ENCODE data around the gene PHAF1. TPM values are rescaled to one million over a fixed set of nuclear protein-coding genes. Genes with fewer than 3 reads are reported as not detected.

Gene PHAF1
- total and polyA plus RNA-seq, 9 of the 15 experiments (the other 6 are each of a cell fraction or from before 2014, with no cell fraction given) = 5.1 to 25.4 (median 13.8) TPM

DNA sequence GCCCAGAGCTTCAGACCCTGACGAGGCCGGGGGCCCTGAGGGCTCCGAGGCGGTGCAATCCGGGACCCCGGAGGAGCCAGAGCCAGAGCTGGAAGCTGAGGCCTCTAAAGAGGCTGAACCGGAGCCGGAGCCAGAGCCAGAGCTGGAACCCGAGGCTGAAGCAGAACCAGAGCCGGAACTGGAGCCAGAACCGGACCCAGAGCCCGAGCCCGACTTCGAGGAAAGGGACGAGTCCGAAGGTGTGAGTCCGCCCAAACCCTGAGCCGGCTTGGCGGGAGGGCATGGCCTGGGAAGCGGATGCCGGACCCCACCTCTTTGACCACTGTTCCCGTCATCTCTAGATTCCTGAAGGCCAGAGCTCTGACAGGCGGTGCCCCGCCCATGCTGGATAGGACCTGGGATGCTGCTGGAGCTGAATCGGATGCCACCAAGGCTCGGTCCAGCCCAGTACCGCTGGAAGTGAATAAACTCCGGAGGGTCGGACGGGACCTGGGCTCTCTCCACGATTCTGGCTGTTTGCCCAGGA lies 65.0 kb downstream of the PHAF1 start:
- in situ Hi-C loops (cut with MboI) (loop anchor here (25.0 kb wide), 1 partner anchor 212 kb away; the partner anchor contains the start of gene CES3), intact Hi-C loops (cut with micrococcal nuclease) (no loop called here)
- DNase-seq (ENCODE audit: extremely low read depth in 1 of 4, low spot score in 3 of 4) (no peak), ATAC-seq (no peak), FAIRE-seq (no peak)
- Histone ChIP-seq H2AFZ (ENCODE audit: low read depth, low read length) (no peak overlapping the region), H3K79me2 (ENCODE audit: control insufficient read depth, insufficient read depth, low read length) (no peaks in the 10 kb centered on the region), H3K4me1 (replicated peaks in 1 of 2; ENCODE audit: control insufficient read depth in 2 of 2, insufficient read depth in 2 of 2, low read length in 2 of 2) (peaks cover 16 to 55% of the 10 kb centered on the region in 2 experiments; a peak in 4 of 5 replicates), H3K9me1 (ENCODE audit: control insufficient read depth, insufficient read depth, low read length) (no peaks in the 10 kb centered on the region), H3K9ac (ENCODE audit: insufficient read depth in 1 of 2, low read depth in 2 of 2, low read length in 2 of 2) (0 out of 4 replicates have a peak overlapping the region, but pooled peaks of 1 of the 2 experiments have one; percentile 13), H3K27me3 (ENCODE audit: control insufficient read depth in 2 of 2, insufficient read depth in 2 of 2, low read length in 2 of 2) (no peaks in the 10 kb centered on the region), H3K9me3 (replicated peaks; ENCODE audit: control insufficient read depth, insufficient read depth, low read depth, low read length) (no peaks in the 10 kb centered on the region), H3K4me2 (ENCODE audit: insufficient read depth, low read length) (no peak overlapping the region), H3K27ac (ENCODE audit: extremely low read depth, low read depth, low read length) (no peak overlapping the region), H3K36me3 (ENCODE audit: control insufficient read depth, insufficient read depth, low read length) (no peaks in the 10 kb centered on the region), H4K20me1 (replicated peaks; ENCODE audit: control insufficient read depth, insufficient read depth, low read length) (no peaks in the 10 kb centered on the region), H3K4me3 (no peak overlapping the region)
- CTCF ChIA-PET (ENCODE audit: low intra/inter-chr PET ratio) = no interaction called here
- BruUV-seq (replicated peaks) = no TSS peak
- TF ChIP-seq ZFP1 (CRISPR knock-in tag; IDR thresholded peaks at IDR 0.05) (no peak), NFIC (IDR thresholded peaks at IDR 0.05) (0 out of 2 replicates have a peak, but pooled peaks have one; percentile 11), TRIM24 (IDR thresholded peaks at IDR 0.05) (no peak)
- WGBS (ENCODE audit: insufficient coverage, low coverage, missing lambda C conversion rate) = 94% methylated on average over 22 of the region's 31 CpGs
- POLR2A ChIA-PET = interaction anchor here (0.6 to 1.2 kb wide), 3 partner anchors 24 to 268 kb away, joined by 3 read pairs; partner anchors contain the start of genes B3GNT9 and CES4A

DNA sequence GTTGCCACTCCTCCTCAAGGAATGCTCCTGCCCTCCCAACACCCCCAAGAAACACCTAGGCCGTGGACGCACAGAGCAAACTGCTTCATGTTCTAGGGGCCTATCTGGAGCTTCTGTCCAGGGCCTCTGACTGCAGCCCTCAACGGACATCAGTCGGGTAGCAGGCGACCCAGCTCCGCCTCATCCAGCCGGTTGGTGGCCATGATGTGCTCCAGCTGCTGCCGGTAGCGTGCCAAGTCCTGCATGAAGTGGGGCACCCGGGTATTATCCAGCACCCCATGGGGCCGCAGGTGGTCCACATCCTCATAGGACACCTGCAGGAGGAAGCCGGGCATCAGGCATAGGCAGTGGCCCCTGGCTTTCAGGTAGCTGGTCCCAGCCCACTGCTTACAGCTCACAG lies 66.9 kb downstream of the PHAF1 start:
- DNase-seq (ENCODE audit: extremely low read depth in 1 of 4, low spot score in 3 of 4) (no peak), FAIRE-seq (no peak), ATAC-seq (no peak)
- peak overlapping the region in 1 of 2 experiments; percentile 15; a peak in 1 of 4 replicates for H3K9ac ChIP-seq (ENCODE audit: insufficient read depth in 1 of 2, low read depth in 2 of 2, low read length in 2 of 2)
- no peak overlapping the region for H2AFZ ChIP-seq (ENCODE audit: low read depth, low read length)
- no peaks in the 10 kb centered on the region for H3K9me1 ChIP-seq (ENCODE audit: control insufficient read depth, insufficient read depth, low read length)
- H3K79me2 ChIP-seq (ENCODE audit: control insufficient read depth, insufficient read depth, low read length) = no peaks in the 10 kb centered on the region
- no TSS peak for BruUV-seq (replicated peaks)
- TF ChIP-seq NR2C1 (IDR thresholded peaks at IDR 0.05) = no peak
- TF ChIP-seq NR2C1 (tag; IDR thresholded peaks at IDR 0.05) = no peak
- TF ChIP-seq POLR2G (IDR thresholded peaks at IDR 0.05; ENCODE audit: low read depth, low read length) = peak; percentile 40; the same call in 1 of the 2 replicates
- H3K27me3 ChIP-seq (ENCODE audit: control insufficient read depth in 2 of 2, insufficient read depth in 2 of 2, low read length in 2 of 2) = no peaks in the 10 kb centered on the region
- CTCF ChIA-PET (ENCODE audit: low intra/inter-chr PET ratio) = no interaction called here
- H3K4me2 ChIP-seq (ENCODE audit: insufficient read depth, low read length) = no peak overlapping the region
- no peak overlapping the region for H3K27ac ChIP-seq (ENCODE audit: extremely low read depth, low read depth, low read length)
- no peaks in the 10 kb centered on the region for H3K9me3 ChIP-seq (replicated peaks; ENCODE audit: control insufficient read depth, insufficient read depth, low read depth, low read length)
- intact Hi-C loops (cut with micrococcal nuclease) (no loop called here), in situ Hi-C loops (cut with MboI) (no loop called here)
- H3K36me3 ChIP-seq (ENCODE audit: control insufficient read depth, insufficient read depth, low read length) = no peaks in the 10 kb centered on the region
- 63% methylated on average over 12 of the region's 12 CpGs for WGBS (ENCODE audit: insufficient coverage, low coverage, missing lambda C conversion rate)
- POLR2A ChIA-PET = interaction anchor here (0.6 to 1.1 kb wide), 5 partner anchors 8 to 249 kb away, joined by 3 to 6 read pairs (median 3); partner anchors contain the start of gene EXOC3L1
- H3K4me3 ChIP-seq = no peak overlapping the region
- H3K4me1 ChIP-seq (replicated peaks in 1 of 2; ENCODE audit: control insufficient read depth in 2 of 2, insufficient read depth in 2 of 2, low read length in 2 of 2) = peaks cover 2 to 48% of the 10 kb centered on the region in 2 experiments; a peak in 4 of 5 replicates
- no peaks in the 10 kb centered on the region for H4K20me1 ChIP-seq (replicated peaks; ENCODE audit: control insufficient read depth, insufficient read depth, low read length)

Data from K562 (cell line).